ENCODE measurements around the gene RSL1D1. TPM values are rescaled to one million over a fixed set of nuclear protein-coding genes. Genes with fewer than 3 reads are reported as not detected.

Gene RSL1D1
- polyA plus RNA-seq, 3 donors = 46.1 to 182 (median 124) TPM

GRCh38 chr16:11871193-11871592 is 19.9 kb upstream of the RSL1D1 start:
- DNase-seq = peak in 1 of 3 donors; percentile 5
- intact Hi-C loops (cut with micrococcal nuclease) = no loop called here
- H3K36me3 ChIP-seq (replicated peaks in 1 of 2; ENCODE audit: control insufficient read depth in 1 of 2, insufficient read depth in 2 of 2, low read length in 2 of 2) = peaks cover 46 to 85% of the 10 kb centered on the region in 2 donors
- H3K4me1 ChIP-seq (ENCODE audit: control insufficient read depth in 1 of 2, insufficient read depth in 2 of 2, low read length in 2 of 2) = no peaks in the 10 kb centered on the region
- WGBS (ENCODE audit: insufficient coverage) = 93% methylated on average over 3 of the region's 7 CpGs
- H3K4me3 ChIP-seq (replicated peaks in 1 of 3; ENCODE audit: low read depth in 2 of 3, low read length in 3 of 3) = no peak overlapping the region
- no peak overlapping the region for H3K4me2 ChIP-seq (replicated peaks; ENCODE audit: extremely low read depth, low read length, poor library complexity, severe bottlenecking)
- no peaks in the 10 kb centered on the region for H3K9me3 ChIP-seq (replicated peaks in 1 of 2; ENCODE audit: control insufficient read depth in 1 of 2, insufficient read depth in 1 of 2, low read length in 2 of 2)
- no peak overlapping the region for H2AFZ ChIP-seq (ENCODE audit: insufficient read depth, low read depth, low read length, poor library complexity, severe bottlenecking)
- H3K36me3 Mint-ChIP-seq = peaks cover 36 to 59% of the 10 kb centered on the region in 2 donors
- H3K27me3 ChIP-seq (ENCODE audit: control insufficient read depth in 2 of 2, insufficient read depth in 2 of 2, low read length in 2 of 2) = no peaks in the 10 kb centered on the region
- peaks cover 22% of the 10 kb centered on the region for H3K79me2 ChIP-seq (ENCODE audit: insufficient read depth, low read length)
- H3K9me3 Mint-ChIP-seq = no peaks in the 10 kb centered on the region
- H3K27ac ChIP-seq (ENCODE audit: low read depth in 1 of 2, low read length in 2 of 2) = peak overlapping the region in 1 of 2 donors; percentile 24
- TF ChIP-seq CTCF (IDR thresholded peaks at IDR 0.05) = peak; percentile 21
- H3K27me3 Mint-ChIP-seq (ENCODE audit: low read depth in 3 of 3) = peaks cover 0 to 2% (median 0%) of the 10 kb centered on the region in 3 donors
- peak overlapping the region in 3 of 7 donors; percentile 12 to 60 (median 25) for H3K27ac Mint-ChIP-seq
- no peak overlapping the region for H3K4me3 Mint-ChIP-seq
- H4K20me1 ChIP-seq (ENCODE audit: insufficient read depth, low read length) = peaks cover 22% of the 10 kb centered on the region
- no peaks in the 10 kb centered on the region for H3K4me1 Mint-ChIP-seq
- H3K9ac ChIP-seq (ENCODE audit: insufficient read depth, low read length, poor library complexity, severe bottlenecking) = no peak overlapping the region

- no peak overlapping the region for H3K4me3 Mint-ChIP-seq
- Histone ChIP-seq H3K27me3 (ENCODE audit: control insufficient read depth in 2 of 2, insufficient read depth in 2 of 2, low read length in 2 of 2) (no peaks in the 10 kb centered on the region), H3K79me2 (ENCODE audit: insufficient read depth, low read length) (peaks cover 28% of the 10 kb centered on the region), H3K4me1 (ENCODE audit: control insufficient read depth in 1 of 2, insufficient read depth in 2 of 2, low read length in 2 of 2) (no peaks in the 10 kb centered on the region), H3K4me2 (replicated peaks; ENCODE audit: extremely low read depth, low read length, poor library complexity, severe bottlenecking) (no peak overlapping the region), H3K9me3 (replicated peaks in 1 of 2; ENCODE audit: control insufficient read depth in 1 of 2, insufficient read depth in 1 of 2, low read length in 2 of 2) (no peaks in the 10 kb centered on the region), H3K27ac (ENCODE audit: low read depth in 1 of 2, low read length in 2 of 2) (no peak overlapping the region), H3K9ac (ENCODE audit: insufficient read depth, low read length, poor library complexity, severe bottlenecking) (no peak overlapping the region), H3K4me3 (replicated peaks in 1 of 3; ENCODE audit: low read depth in 2 of 3, low read length in 3 of 3) (no peak overlapping the region), H4K20me1 (ENCODE audit: insufficient read depth, low read length) (peaks cover 29% of the 10 kb centered on the region), H3K36me3 (replicated peaks in 1 of 2; ENCODE audit: control insufficient read depth in 1 of 2, insufficient read depth in 2 of 2, low read length in 2 of 2) (peaks cover 38 to 77% of the 10 kb centered on the region in 2 donors), H2AFZ (ENCODE audit: insufficient read depth, low read depth, low read length, poor library complexity, severe bottlenecking) (no peak overlapping the region)
- peaks cover 29 to 51% of the 10 kb centered on the region in 2 donors for H3K36me3 Mint-ChIP-seq
- no peaks in the 10 kb centered on the region for H3K9me3 Mint-ChIP-seq
- intact Hi-C loops (cut with micrococcal nuclease) = no loop called here
- peaks cover 0 to 2% (median 0%) of the 10 kb centered on the region in 3 donors for H3K27me3 Mint-ChIP-seq (ENCODE audit: low read depth in 3 of 3)
- DNase-seq = no peak
- no CpG with 5 or more reads among the region's 3 CpGs for WGBS (ENCODE audit: insufficient coverage)
- no peak for TF ChIP-seq CTCF (IDR thresholded peaks at IDR 0.05)
- H3K4me1 Mint-ChIP-seq = no peaks in the 10 kb centered on the region
- H3K27ac Mint-ChIP-seq = no peak overlapping the region
Measured at GRCh38 chr16:11870399-11870798, 19.1 kb upstream of the RSL1D1 start.

Data from CD14-positive monocyte (primary cell).